ENCODE measurements around the gene RCVRN. TPM values are rescaled to one million over a fixed set of nuclear protein-coding genes. Genes with fewer than 3 reads are reported as not detected.

RCVRN gene
- total RNA-seq, 1 experiment from 2014 or later = not detected

- Histone ChIP-seq H2BK12ac (ENCODE audit: insufficient read length, low read depth, low read length) (no peak overlapping the region), H4K5ac (ENCODE audit: insufficient read length, low read depth, low read length) (no peak overlapping the region), H2BK15ac (ENCODE audit: low read depth, low read length) (no peak overlapping the region), H3K4ac (ENCODE audit: low read depth, low read length) (no peak overlapping the region), H3K9me3 (ENCODE audit: control insufficient read depth, low read depth, low read length) (no peaks in the 10 kb centered on the region), H3K18ac (ENCODE audit: insufficient read length, low read depth, low read length) (no peak overlapping the region), H2BK120ac (ENCODE audit: low read depth, low read length, poor library complexity, severe bottlenecking) (no peak overlapping the region), H3K14ac (ENCODE audit: insufficient read depth, low read length) (no peak overlapping the region), H3K23ac (ENCODE audit: insufficient read length, low read depth, low read length) (no peak overlapping the region), H3K23me2 (ENCODE audit: insufficient read length, low read depth, low read length, poor library complexity, severe bottlenecking) (no peaks in the 10 kb centered on the region), H3K79me1 (ENCODE audit: insufficient read depth, low read depth, low read length, poor library complexity, severe bottlenecking) (no peaks in the 10 kb centered on the region), H2AK5ac (ENCODE audit: insufficient read length, low read length) (no peak overlapping the region), H2BK20ac (ENCODE audit: low read depth, low read length, poor library complexity, severe bottlenecking) (no peak overlapping the region), H3K27me3 (ENCODE audit: insufficient read depth, low read length) (no peaks in the 10 kb centered on the region), H3K79me2 (ENCODE audit: insufficient read depth, low read length) (no peaks in the 10 kb centered on the region), H4K91ac (ENCODE audit: insufficient read length, low read depth, low read length) (no peak overlapping the region), H2BK5ac (ENCODE audit: insufficient read length, low read length) (no peak overlapping the region), H3K27ac (ENCODE audit: insufficient read length, low read depth, low read length) (no peak overlapping the region), H3K56ac (ENCODE audit: insufficient read length, low read depth, low read length) (no peak overlapping the region), H2AFZ (ENCODE audit: low read length) (no peak overlapping the region), H3K4me1 (ENCODE audit: insufficient read depth, low read length) (no peaks in the 10 kb centered on the region), H3K9ac (ENCODE audit: extremely low read depth, insufficient read length, low read length) (no peak overlapping the region), H4K20me1 (ENCODE audit: control insufficient read depth, insufficient read depth, insufficient read length) (no peaks in the 10 kb centered on the region), H3K4me2 (ENCODE audit: insufficient read depth, insufficient read length, low read length) (no peak overlapping the region), H4K8ac (replicated peaks; ENCODE audit: insufficient read length, low read depth, low read length) (no peak overlapping the region), H3T11ph (ENCODE audit: low read length) (no peak overlapping the region)
- no peak for TF ChIP-seq CTCF (conservative IDR thresholded peaks at IDR 0.05)
- Mint-ChIP-seq H3K27me3 (ENCODE audit: low read depth) (peaks cover 2% of the 10 kb centered on the region; the same call in 1 of the 2 replicates), H3K9me3 (no peaks in the 10 kb centered on the region), H3K27ac (no peak overlapping the region), H3K36me3 (ENCODE audit: insufficient read depth in 1 of 3, low read depth in 3 of 3) (no peaks in the 10 kb centered on the region), H3K4me3 (no peak overlapping the region), H3K4me1 (peaks cover 12 to 23% of the 10 kb centered on the region in 2 experiments)
- WGBS (ENCODE audit: extremely low coverage, insufficient read length, low lambda C conversion rate) = no CpG with 5 or more reads among the region's 2 CpGs
- DNase-seq = no peak
These were observed 27.4 kb upstream of the RCVRN start for GRCh38 chr17:9932491-9932890.

All from H9 (cell line).